Parathyroid adenoma (tissue), 2 donors: Measurements from ENCODE around the gene PPT2.
"Not testable (repeated sequence)": the region's sequence is repeated elsewhere in the genome, so short reads cannot be mapped to it uniquely, and the experiment has no call there.

Experiments
- H2AFZ ChIP-seq: fragments of 300-600 bp; sonication (generic); one replicate; pipeline ENCODE4 v1.7.0; 2017; ENCODE audit warnings: antibody characterized with exemption, mild to moderate bottlenecking
- H3K27ac ChIP-seq: fragments of 300-600 bp; sonication (generic); one replicate; pipeline ENCODE4 v1.7.0; 2017
- H3K27me3 ChIP-seq: fragments of 300-600 bp; sonication (generic); one replicate; pipeline ENCODE4 v1.7.0; 2017; ENCODE audit warnings: low read length; ENCODE audit not compliant: control insufficient read depth, insufficient read depth
- H3K36me3 ChIP-seq: fragments of 300-600 bp; sonication (generic); one replicate; pipeline ENCODE4 v1.7.0; 2017; ENCODE audit warnings: low read length; ENCODE audit not compliant: control insufficient read depth, insufficient read depth
- H3K4me1 ChIP-seq: fragments of 300-600 bp; sonication (generic); one replicate; pipeline ENCODE4 v1.7.0; 2017; ENCODE audit warnings: control low read depth
- H3K4me2 ChIP-seq: fragments of 300-600 bp; sonication (generic); one replicate; pipeline ENCODE4 v1.7.0; 2017; ENCODE audit warnings: low read length
- H3K4me3 ChIP-seq: fragments of 300-600 bp; sonication (generic); one replicate; pipeline ENCODE4 v1.7.0; 2017; ENCODE audit warnings: low read depth, low read length
- H3K79me2 ChIP-seq: fragments of 300-600 bp; sonication (generic); one replicate; pipeline ENCODE4 v1.7.0; 2017; ENCODE audit warnings: control low read depth
- H3K9ac ChIP-seq: fragments of 300-600 bp; sonication (generic); one replicate; pipeline ENCODE4 v1.7.0; 2017; ENCODE audit warnings: mild to moderate bottlenecking
- H3K9me3 ChIP-seq: fragments of 300-600 bp; sonication (generic); one replicate; pipeline ENCODE4 v1.7.0; 2017; ENCODE audit warnings: low read length; ENCODE audit not compliant: control insufficient read depth
- CTCF ChIP-seq: fragments of 300-600 bp; sonication (generic); IDR thresholded peaks from one replicate; pipeline ENCODE4 v1.7.0; 2017; ENCODE audit warnings: antibody characterized with exemption, mild to moderate bottlenecking
- donor health status: primary hyperparathyroidism.

The PPT2 gene

GRCh38 chr6:32133786-32134185, 20.2 kb upstream of the PPT2 start:
- Histone ChIP-seq H3K4me2 (no peak overlapping the region), H3K9ac (no peak overlapping the region), H2AFZ (no peak overlapping the region), H3K27me3 (no peaks in the 10 kb centered on the region), H3K4me3 (no peak overlapping the region), H3K4me1 (peaks cover 4% of the 10 kb centered on the region), H3K9me3 (no peaks in the 10 kb centered on the region), H3K36me3 (no peaks in the 10 kb centered on the region), H3K79me2 (no peaks in the 10 kb centered on the region), H3K27ac (no peak overlapping the region)
- no peak for TF ChIP-seq CTCF

GRCh38 chr6:32137454-32137853, 16.5 kb upstream of the PPT2 start:
- H3K36me3 ChIP-seq = no peaks in the 10 kb centered on the region
- no peak overlapping the region for H3K4me2 ChIP-seq
- TF ChIP-seq CTCF = no peak
- H3K4me3 ChIP-seq = no peak overlapping the region
- H3K4me1 ChIP-seq = peaks cover 10% of the 10 kb centered on the region
- H3K79me2 ChIP-seq = no peaks in the 10 kb centered on the region
- H3K27ac ChIP-seq = no peak overlapping the region
- no peak overlapping the region for H3K9ac ChIP-seq
- H3K27me3 ChIP-seq = no peaks in the 10 kb centered on the region
- H2AFZ ChIP-seq = no peak overlapping the region
- H3K9me3 ChIP-seq = no peaks in the 10 kb centered on the region

- no peak overlapping the region for H3K27ac ChIP-seq
- no peaks in the 10 kb centered on the region for H3K79me2 ChIP-seq
- no peaks in the 10 kb centered on the region for H3K9me3 ChIP-seq
- H3K4me2 ChIP-seq = no peak overlapping the region
- no peak overlapping the region for H2AFZ ChIP-seq
- H3K36me3 ChIP-seq = no peaks in the 10 kb centered on the region
- TF ChIP-seq CTCF = no peak
- H3K9ac ChIP-seq = no peak overlapping the region
- no peak overlapping the region for H3K4me3 ChIP-seq
- H3K27me3 ChIP-seq = no peaks in the 10 kb centered on the region
- H3K4me1 ChIP-seq = peaks cover 10% of the 10 kb centered on the region
Observed at GRCh38 chr6:32139590-32139989, 14.4 kb upstream of the PPT2 start.

GRCh38 chr6:32140420-32141046, 13.4 kb upstream of the PPT2 start:
- no peak for TF ChIP-seq CTCF
- H3K36me3 ChIP-seq = no peaks in the 10 kb centered on the region
- H3K27ac ChIP-seq = peak overlapping the region; percentile 67

GRCh38 chr6:32144238-32144637, 9.7 kb upstream of the PPT2 start:
- H3K4me2 ChIP-seq, H3K27ac ChIP-seq, H3K79me2 ChIP-seq, H3K4me1 ChIP-seq, H3K36me3 ChIP-seq, H3K9ac ChIP-seq, H3K4me3 ChIP-seq, H3K27me3 ChIP-seq, H3K9me3 ChIP-seq: not testable (repeated sequence)
- H2AFZ ChIP-seq = peak overlapping the region; percentile 9

More at GRCh38 chr6:32140420-32141046, 13.4 kb upstream of the PPT2 start:
- H3K79me2 ChIP-seq = no peaks in the 10 kb centered on the region
- peak overlapping the region; percentile 84 for H2AFZ ChIP-seq
- H3K27me3 ChIP-seq = no peaks in the 10 kb centered on the region
- H3K4me3 ChIP-seq = peak overlapping the region; percentile 14
- peak overlapping the region; percentile 49 for H3K4me2 ChIP-seq
- H3K9me3 ChIP-seq = no peaks in the 10 kb centered on the region
- no peak overlapping the region for H3K9ac ChIP-seq
- peaks cover 10% of the 10 kb centered on the region for H3K4me1 ChIP-seq
